ENCODE data around the gene AK9.
A peak's percentile ranks its signal among the peaks of the same experiment; 100 is the strongest.

Gene AK9

GRCh38 chr6:109457562-109457996 lies 233.4 kb downstream of the AK9 start:
- DNase-seq (ENCODE audit: low read depth in 2 of 2): no peak

- no peak for DNase-seq (ENCODE audit: low read depth in 2 of 2)
These were observed 234.1 kb downstream of the AK9 start for GRCh38 chr6:109456710-109457561.

GRCh38 chr6:109456111-109456583 lies 234.9 kb downstream of the AK9 start:
- DNase-seq (ENCODE audit: low read depth in 2 of 2): no peak

- peak; percentile 33 to 41 for DNase-seq (ENCODE audit: low read depth in 2 of 2)
These were observed 235.4 kb downstream of the AK9 start, which contains the start of gene MICAL1 for GRCh38 chr6:109455437-109456110. MICAL1 (minus strand) TSS chr6:109455772; CDS start chr6:109454196, 1,576 bp downstream.

- peak; percentile 37 to 45 for DNase-seq (ENCODE audit: low read depth in 2 of 2)
These were observed 236.2 kb downstream of the AK9 start for GRCh38 chr6:109454496-109455436.

GRCh38 chr6:109453594-109454495 lies 237.2 kb downstream of the AK9 start:
- DNase-seq (ENCODE audit: low read depth in 2 of 2): no peak

- DNase-seq (ENCODE audit: low read depth in 2 of 2): no peak
These were observed 237.8 kb downstream of the AK9 start for GRCh38 chr6:109453156-109453555.

GRCh38 chr6:109452181-109452580 lies 238.8 kb downstream of the AK9 start:
- no peak for DNase-seq (ENCODE audit: low read depth in 2 of 2)

GRCh38 chr6:109451376-109451775 lies 239.6 kb downstream of the AK9 start:
- DNase-seq (ENCODE audit: low read depth in 2 of 2): no peak

- DNase-seq (ENCODE audit: low read depth in 2 of 2): no peak
These were observed 240.2 kb downstream of the AK9 start for GRCh38 chr6:109450801-109451200.

GRCh38 chr6:109449795-109450673 lies 241.0 kb downstream of the AK9 start:
- DNase-seq (ENCODE audit: low read depth in 2 of 2): no peak

- DNase-seq (ENCODE audit: low read depth in 2 of 2): no peak
These were observed 241.8 kb downstream of the AK9 start for GRCh38 chr6:109449064-109449794.

- no peak for DNase-seq (ENCODE audit: low read depth in 2 of 2)
These were observed 242.4 kb downstream of the AK9 start for GRCh38 chr6:109448615-109449014.

GRCh38 chr6:109447878-109448555 lies 243.0 kb downstream of the AK9 start:
- no peak for DNase-seq (ENCODE audit: low read depth in 2 of 2)

GRCh38 chr6:109447087-109447486 lies 243.9 kb downstream of the AK9 start:
- DNase-seq (ENCODE audit: low read depth in 2 of 2): no peak

- DNase-seq (ENCODE audit: low read depth in 2 of 2): no peak
These were observed 244.5 kb downstream of the AK9 start for GRCh38 chr6:109446541-109446940.

- DNase-seq (ENCODE audit: low read depth in 2 of 2): no peak
These were observed 244.9 kb downstream of the AK9 start for GRCh38 chr6:109446072-109446471.

GRCh38 chr6:109445382-109445781 lies 245.6 kb downstream of the AK9 start:
- DNase-seq (ENCODE audit: low read depth in 2 of 2): no peak

Data from stimulated activated CD4-positive, alpha-beta T cell treated with anti-CD3 and anti-CD28 coated beads, Interleukin-1b, Interleukin-23, amount 100 ng/mL, for 4 hours (primary cell).